Raji (cell line): ENCODE data around the gene FBXO21.

Source experiments
- POLR2A ChIP-seq: IDR thresholded peaks from 2 replicates; pipeline ENCODE4 v1.6.1; 2011; ENCODE audit warnings: low read depth, low read length, control low read depth; ENCODE audit not compliant: insufficient read depth

The FBXO21 gene

GRCh38 chr12:117208206-117208605, 17.9 kb upstream of the FBXO21 start:
- TF ChIP-seq POLR2A, result no peak

DNA sequence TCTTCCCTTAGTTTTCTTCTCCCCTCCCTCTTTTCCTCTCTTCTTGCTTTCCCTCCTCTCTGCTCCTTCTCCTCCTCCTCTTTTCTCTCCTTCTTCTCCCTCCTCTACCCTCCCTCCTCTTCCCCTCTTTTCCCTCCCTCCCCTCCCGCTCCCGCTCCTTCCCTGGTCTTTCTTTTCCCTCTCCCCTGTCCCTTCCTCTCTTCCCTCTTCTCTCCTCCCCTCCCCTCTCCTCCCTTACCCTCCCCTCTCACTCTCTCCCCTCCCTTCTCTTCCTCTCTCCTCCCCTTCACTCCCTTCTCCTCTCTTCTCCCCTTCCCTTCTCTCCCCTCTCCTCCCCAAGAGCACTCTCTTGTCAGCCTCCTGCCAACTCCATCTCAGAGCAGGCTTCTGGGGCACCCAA, 17.4 kb upstream of the FBXO21 start:
- TF ChIP-seq POLR2A, result no peak

GRCh38 chr12:117202556-117202955, 12.3 kb upstream of the FBXO21 start:
- TF ChIP-seq POLR2A, result no peak

DNA sequence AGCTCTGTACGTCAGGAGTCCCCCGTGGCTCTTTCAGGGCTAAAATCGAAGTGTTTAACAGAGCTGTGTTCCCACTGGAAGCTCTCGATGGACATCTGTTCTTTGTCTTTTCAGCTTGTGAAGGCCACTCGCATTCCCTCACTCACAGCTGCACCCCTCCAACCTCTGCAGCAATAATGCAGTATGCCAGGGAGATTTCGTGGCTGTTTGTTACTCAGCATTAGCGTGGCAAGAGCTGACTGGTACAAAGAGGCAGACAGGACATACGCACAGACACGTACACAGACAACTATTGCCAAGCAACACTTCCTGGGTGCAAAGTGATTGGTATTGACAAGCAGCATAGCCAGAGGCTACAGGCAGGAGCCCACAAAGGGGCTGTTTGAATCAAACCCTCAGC, 11.8 kb upstream of the FBXO21 start:
- no peak for TF ChIP-seq POLR2A

DNA sequence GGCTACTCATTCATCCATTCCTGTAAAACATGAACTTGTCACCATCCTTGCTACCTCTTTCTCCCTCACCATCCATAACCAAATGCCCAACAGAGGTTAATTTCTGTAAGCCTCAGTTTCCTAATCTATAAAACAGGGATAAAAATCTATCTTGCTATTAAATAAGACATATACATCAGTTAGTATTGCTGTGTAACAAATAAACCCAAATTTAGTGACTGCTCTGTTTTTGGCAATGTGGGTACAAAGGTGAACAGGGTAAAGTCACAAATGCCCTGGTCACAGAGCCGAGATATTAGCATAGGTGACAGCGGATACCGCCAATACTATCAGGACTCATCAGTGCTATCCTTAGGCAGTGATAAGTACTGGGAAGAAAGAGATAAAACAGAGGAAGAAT, 3.6 kb upstream of the FBXO21 start:
- no peak for TF ChIP-seq POLR2A

- no peak for TF ChIP-seq POLR2A
These were observed 1.8 kb upstream of the FBXO21 start for GRCh38 chr12:117192057-117192456.

GRCh38 chr12:117189725-117190209, 503 bp downstream of the FBXO21 start:
- no peak for TF ChIP-seq POLR2A

GRCh38 chr12:117188961-117189724, 1.1 kb downstream of the FBXO21 start:
- no peak for TF ChIP-seq POLR2A

DNA sequence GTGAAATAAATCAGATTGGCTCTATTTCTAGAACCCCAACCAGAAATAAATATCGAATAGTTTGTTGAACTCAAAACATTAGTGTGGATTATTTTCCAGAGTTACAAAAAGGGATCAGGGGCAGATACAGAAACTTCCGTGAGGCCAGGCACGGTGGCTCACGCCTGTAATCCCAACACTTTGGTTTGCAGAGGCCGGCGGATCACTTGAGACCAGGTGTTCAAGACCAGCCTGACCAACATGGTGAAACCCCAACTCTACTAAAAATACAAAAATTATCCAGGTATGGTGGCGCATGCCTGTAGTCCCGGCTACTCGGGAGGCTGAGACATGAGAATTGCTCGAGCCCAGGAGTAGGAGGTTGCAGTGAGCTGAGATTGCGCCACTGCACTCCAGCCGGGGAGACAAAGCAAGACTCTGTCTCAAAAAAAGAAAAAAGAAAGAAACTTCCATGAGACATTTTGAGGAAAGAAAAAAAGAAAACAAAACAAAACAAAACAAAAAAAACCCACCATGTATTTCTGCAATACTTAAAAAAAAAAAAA, 2.1 kb downstream of the FBXO21 start:
- no peak for TF ChIP-seq POLR2A

DNA sequence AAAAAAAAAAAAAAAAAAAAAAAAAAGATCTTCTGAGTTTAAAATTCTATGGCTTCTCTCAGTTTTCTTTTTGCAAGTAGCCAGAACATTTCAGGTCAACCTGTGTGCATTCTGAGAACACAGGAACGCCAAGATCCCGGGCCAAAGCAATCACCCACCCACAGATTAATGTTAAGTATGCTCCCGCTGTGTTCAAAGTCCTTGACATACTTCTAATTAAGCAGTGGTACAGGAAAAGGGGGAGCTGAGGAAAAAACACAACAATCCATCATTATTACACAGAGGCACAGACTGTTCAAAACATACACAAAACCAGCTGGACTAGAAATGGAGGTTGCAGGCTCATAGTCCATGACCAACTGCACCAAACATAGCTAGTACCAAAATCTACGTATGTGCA, 2.8 kb downstream of the FBXO21 start:
- TF ChIP-seq POLR2A, result no peak

DNA sequence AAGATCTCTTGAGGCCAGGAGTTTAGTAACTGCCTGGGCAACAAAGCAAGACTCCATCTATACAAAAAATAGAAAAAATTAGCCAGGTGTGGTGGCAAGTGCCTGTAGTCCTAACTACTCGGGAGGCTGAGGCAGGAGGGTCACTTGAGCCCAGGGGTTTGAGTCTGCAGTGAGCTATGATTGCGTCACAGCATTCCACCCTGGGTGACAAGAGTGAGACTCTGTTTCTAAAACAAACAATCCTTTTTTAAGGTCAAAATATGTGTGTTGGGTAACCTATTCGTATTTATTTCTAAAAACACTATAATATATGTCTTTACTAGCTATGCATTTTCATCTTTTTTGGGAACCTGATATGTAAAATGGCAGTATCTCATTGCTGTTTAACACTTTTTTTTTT, 7.4 kb downstream of the FBXO21 start:
- TF ChIP-seq POLR2A, result no peak

GRCh38 chr12:117180758-117181467, 9.4 kb downstream of the FBXO21 start:
- no peak for TF ChIP-seq POLR2A

GRCh38 chr12:117178745-117179144, 11.5 kb downstream of the FBXO21 start:
- TF ChIP-seq POLR2A, result no peak

DNA sequence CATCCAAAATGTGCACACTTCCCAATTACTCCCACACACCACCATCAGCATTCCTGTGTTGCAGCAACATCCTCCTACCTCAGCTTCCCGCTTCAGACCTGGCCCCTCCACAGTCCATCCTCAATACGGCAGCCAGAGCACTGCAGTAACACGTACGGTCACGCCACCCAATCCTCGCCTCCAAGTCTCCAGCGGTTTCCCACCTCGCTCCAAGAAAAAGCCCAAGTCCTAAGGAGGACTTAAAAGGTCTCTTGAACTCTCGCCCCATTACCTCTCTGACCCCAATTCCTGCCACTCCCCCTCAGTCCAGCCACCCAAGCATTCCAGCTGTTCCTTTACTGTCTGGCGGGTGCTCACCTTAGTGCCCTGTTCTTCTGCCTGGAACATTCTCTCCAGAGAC, 12.0 kb downstream of the FBXO21 start:
- TF ChIP-seq POLR2A, result no peak

DNA sequence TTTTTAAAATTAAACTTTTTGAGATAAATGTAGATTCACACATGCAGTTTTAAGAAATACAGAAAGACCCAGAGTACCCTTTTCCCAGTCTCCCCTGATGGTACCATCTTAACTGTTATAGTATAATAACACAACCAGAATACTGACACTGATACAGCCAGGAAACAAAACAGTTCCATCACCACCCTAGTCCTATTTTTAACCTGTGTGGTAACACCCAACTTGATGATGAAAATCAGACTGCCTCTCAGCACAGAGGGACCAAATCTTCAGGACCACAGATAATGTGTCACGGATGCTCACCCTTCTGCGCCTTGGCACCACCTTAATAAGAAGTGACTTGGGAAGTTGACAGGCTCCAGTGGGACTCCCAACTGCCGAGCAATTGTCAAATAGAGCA, 18.1 kb downstream of the FBXO21 start:
- TF ChIP-seq POLR2A, result no peak
